ENCODE data around the gene KDSR. TPM values are rescaled to one million over a fixed set of nuclear protein-coding genes. Genes with fewer than 3 reads are reported as not detected.
A peak's percentile ranks its signal among the peaks of the same experiment; 100 is the strongest.

The KDSR gene
- polyA plus RNA-seq, 3 donors: 9.6 to 38.5 (median 29.9) TPM

DNA sequence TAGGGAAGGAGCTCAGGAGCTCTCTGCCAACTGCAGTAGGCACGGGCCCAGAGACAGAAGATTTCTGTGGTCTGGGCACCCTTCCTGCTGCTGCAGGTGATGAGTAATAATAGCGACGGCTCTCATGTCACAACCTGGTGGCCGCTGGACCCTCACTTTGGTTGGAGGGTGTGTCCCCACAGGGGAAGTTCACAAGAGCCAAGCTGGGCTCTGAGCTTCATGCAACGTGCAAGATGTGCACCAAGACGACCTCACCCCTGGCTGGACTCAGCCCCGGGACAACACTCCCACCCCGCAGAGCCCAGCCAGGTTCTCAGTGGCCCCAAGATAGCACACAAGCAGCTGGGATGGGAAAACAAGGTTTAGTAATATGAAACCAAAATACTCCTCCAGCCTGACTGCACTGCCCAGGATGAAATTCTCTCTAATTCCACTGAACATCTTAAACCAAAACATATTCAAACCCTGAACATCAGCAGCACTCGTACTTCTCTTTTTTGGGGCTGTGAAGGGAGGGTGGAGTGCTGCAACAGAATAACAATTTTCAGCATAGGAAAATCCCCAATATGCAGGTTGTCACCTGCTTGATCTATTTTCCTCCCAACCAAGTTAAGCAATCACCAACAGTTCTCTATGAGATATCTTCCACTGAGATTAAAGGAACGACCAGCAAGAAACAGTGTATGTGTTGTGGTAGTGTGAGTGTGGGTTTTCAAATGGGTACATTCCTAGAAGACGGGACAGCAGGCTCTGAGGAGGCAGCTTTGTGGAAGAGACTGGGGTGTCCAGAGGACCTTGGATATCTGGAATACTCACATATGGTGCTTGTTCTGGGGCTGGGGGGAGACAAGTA, 73.9 kb downstream of the KDSR start:
- no peaks in the 10 kb centered on the region for H3K9me3 Mint-ChIP-seq
- TF ChIP-seq, protein P1, sequence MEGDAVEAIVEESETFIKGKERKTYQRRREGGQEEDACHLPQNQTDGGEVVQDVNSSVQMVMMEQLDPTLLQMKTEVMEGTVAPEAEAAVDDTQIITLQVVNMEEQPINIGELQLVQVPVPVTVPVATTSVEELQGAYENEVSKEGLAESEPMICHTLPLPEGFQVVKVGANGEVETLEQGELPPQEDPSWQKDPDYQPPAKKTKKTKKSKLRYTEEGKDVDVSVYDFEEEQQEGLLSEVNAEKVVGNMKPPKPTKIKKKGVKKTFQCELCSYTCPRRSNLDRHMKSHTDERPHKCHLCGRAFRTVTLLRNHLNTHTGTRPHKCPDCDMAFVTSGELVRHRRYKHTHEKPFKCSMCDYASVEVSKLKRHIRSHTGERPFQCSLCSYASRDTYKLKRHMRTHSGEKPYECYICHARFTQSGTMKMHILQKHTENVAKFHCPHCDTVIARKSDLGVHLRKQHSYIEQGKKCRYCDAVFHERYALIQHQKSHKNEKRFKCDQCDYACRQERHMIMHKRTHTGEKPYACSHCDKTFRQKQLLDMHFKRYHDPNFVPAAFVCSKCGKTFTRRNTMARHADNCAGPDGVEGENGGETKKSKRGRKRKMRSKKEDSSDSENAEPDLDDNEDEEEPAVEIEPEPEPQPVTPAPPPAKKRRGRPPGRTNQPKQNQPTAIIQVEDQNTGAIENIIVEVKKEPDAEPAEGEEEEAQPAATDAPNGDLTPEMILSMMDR (IDR thresholded peaks at IDR 0.05): no peak
- no peak overlapping the region for H3K9ac ChIP-seq (ENCODE audit: insufficient read depth, low read length, poor library complexity, severe bottlenecking)
- H3K27me3 ChIP-seq (ENCODE audit: control insufficient read depth in 2 of 2, insufficient read depth in 2 of 2, low read length in 2 of 2): no peaks in the 10 kb centered on the region
- peak overlapping the region in 6 of 7 donors; percentile 15 to 80 (median 51) for H3K27ac Mint-ChIP-seq
- peak overlapping the region; percentile 51 for H3K4me2 ChIP-seq (replicated peaks; ENCODE audit: extremely low read depth, low read length, poor library complexity, severe bottlenecking)
- intact Hi-C loops (cut with micrococcal nuclease): loop anchor here in 1 of 2 donors (10.0 kb wide), 1 partner anchor 48 kb away; no protein-coding TSS in a partner anchor
- H3K9me3 ChIP-seq (replicated peaks in 1 of 2; ENCODE audit: control insufficient read depth in 1 of 2, insufficient read depth in 1 of 2, low read length in 2 of 2): no peaks in the 10 kb centered on the region
- H3K4me1 Mint-ChIP-seq: peaks cover 33% of the 10 kb centered on the region
- peak; percentile 44 to 68 (median 48) for DNase-seq
- peak overlapping the region; percentile 17 to 64 for H3K4me3 Mint-ChIP-seq
- peaks cover 14 to 19% of the 10 kb centered on the region in 2 donors for H3K4me1 ChIP-seq (ENCODE audit: control insufficient read depth in 1 of 2, insufficient read depth in 2 of 2, low read length in 2 of 2)
- peaks cover 8% of the 10 kb centered on the region in 2 donors for H3K36me3 Mint-ChIP-seq
- WGBS (ENCODE audit: insufficient coverage): 24% methylated on average over 8 of the region's 11 CpGs
- H3K27me3 Mint-ChIP-seq (ENCODE audit: low read depth in 3 of 3): no peaks in the 10 kb centered on the region
- H3K4me3 ChIP-seq (replicated peaks in 1 of 3; ENCODE audit: low read depth in 2 of 3, low read length in 3 of 3): peak overlapping the region in 1 of 3 experiments; percentile 35
- H3K79me2 ChIP-seq (ENCODE audit: insufficient read depth, low read length): peaks cover 32% of the 10 kb centered on the region
- peak overlapping the region; percentile 43 for H2AFZ ChIP-seq (ENCODE audit: insufficient read depth, low read depth, low read length, poor library complexity, severe bottlenecking)
- no peaks in the 10 kb centered on the region for H3K36me3 ChIP-seq (replicated peaks in 1 of 2; ENCODE audit: control insufficient read depth in 1 of 2, insufficient read depth in 2 of 2, low read length in 2 of 2)
- H3K27ac ChIP-seq (ENCODE audit: low read depth in 1 of 2, low read length in 2 of 2): peak overlapping the region; percentile 5 to 54
- H4K20me1 ChIP-seq (ENCODE audit: insufficient read depth, low read length): no peaks in the 10 kb centered on the region

DNA sequence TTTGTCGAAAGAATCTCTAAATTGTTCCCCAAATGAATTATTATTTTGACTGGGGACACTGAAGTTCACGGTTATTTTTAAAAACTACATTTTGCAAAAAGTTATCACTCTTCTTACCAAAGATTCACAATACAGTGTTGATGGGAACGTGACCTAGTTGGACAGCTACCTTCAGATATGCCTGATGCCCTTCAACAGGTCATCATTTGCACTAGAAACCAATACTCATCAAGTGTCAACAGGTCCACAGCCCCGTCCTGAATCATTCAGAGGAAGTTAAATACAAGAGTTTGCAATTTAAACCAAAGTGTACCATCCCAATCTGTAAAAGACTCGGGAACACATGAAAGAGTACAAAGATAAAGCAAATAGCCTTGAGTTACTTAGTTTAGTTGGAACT, 75.7 kb downstream of the KDSR start:
- peaks cover 26 to 34% of the 10 kb centered on the region in 2 donors for H3K4me1 ChIP-seq (ENCODE audit: control insufficient read depth in 1 of 2, insufficient read depth in 2 of 2, low read length in 2 of 2)
- H3K79me2 ChIP-seq (ENCODE audit: insufficient read depth, low read length): peaks cover 26% of the 10 kb centered on the region

More for the DNA sequence above, 75.7 kb downstream of the KDSR start:
- H3K27ac Mint-ChIP-seq: no peak overlapping the region
- Histone ChIP-seq H3K27ac (ENCODE audit: low read depth in 1 of 2, low read length in 2 of 2) (no peak overlapping the region), H3K4me3 (replicated peaks in 1 of 3; ENCODE audit: low read depth in 2 of 3, low read length in 3 of 3) (no peak overlapping the region), H3K9me3 (replicated peaks in 1 of 2; ENCODE audit: control insufficient read depth in 1 of 2, insufficient read depth in 1 of 2, low read length in 2 of 2) (no peaks in the 10 kb centered on the region), H3K36me3 (replicated peaks in 1 of 2; ENCODE audit: control insufficient read depth in 1 of 2, insufficient read depth in 2 of 2, low read length in 2 of 2) (no peaks in the 10 kb centered on the region), H3K9ac (ENCODE audit: insufficient read depth, low read length, poor library complexity, severe bottlenecking) (no peak overlapping the region), H4K20me1 (ENCODE audit: insufficient read depth, low read length) (no peaks in the 10 kb centered on the region), H3K27me3 (ENCODE audit: control insufficient read depth in 2 of 2, insufficient read depth in 2 of 2, low read length in 2 of 2) (no peaks in the 10 kb centered on the region), H3K4me2 (replicated peaks; ENCODE audit: extremely low read depth, low read length, poor library complexity, severe bottlenecking) (no peak overlapping the region), H2AFZ (ENCODE audit: insufficient read depth, low read depth, low read length, poor library complexity, severe bottlenecking) (no peak overlapping the region)
- H3K9me3 Mint-ChIP-seq: no peaks in the 10 kb centered on the region
- TF ChIP-seq, protein P1 (IDR thresholded peaks at IDR 0.05): no peak
- H3K27me3 Mint-ChIP-seq (ENCODE audit: low read depth in 3 of 3): no peaks in the 10 kb centered on the region
- DNase-seq: no peak
- H3K36me3 Mint-ChIP-seq: peaks cover 3 to 5% of the 10 kb centered on the region in 2 donors
- WGBS (ENCODE audit: insufficient coverage): 100% methylated on average over 2 of the region's 5 CpGs
- peaks cover 33% of the 10 kb centered on the region for H3K4me1 Mint-ChIP-seq
- intact Hi-C loops (cut with micrococcal nuclease): loop anchor here in 1 of 2 donors (10.0 kb wide), 1 partner anchor 46 kb away; no protein-coding TSS in a partner anchor
- no peak overlapping the region for H3K4me3 Mint-ChIP-seq

All from CD14-positive monocyte (primary cell).